ENCODE results near the gene OPTN.
A peak's percentile ranks its signal among the peaks of the same experiment; 100 is the strongest.
"Not testable (repeated sequence)": the region's sequence is repeated elsewhere in the genome, so short reads cannot be mapped to it uniquely, and the experiment has no call there.

Gene OPTN
- total RNA-seq: 88.6 to 297 (median 192) reads per million in 9 experiments

DNA sequence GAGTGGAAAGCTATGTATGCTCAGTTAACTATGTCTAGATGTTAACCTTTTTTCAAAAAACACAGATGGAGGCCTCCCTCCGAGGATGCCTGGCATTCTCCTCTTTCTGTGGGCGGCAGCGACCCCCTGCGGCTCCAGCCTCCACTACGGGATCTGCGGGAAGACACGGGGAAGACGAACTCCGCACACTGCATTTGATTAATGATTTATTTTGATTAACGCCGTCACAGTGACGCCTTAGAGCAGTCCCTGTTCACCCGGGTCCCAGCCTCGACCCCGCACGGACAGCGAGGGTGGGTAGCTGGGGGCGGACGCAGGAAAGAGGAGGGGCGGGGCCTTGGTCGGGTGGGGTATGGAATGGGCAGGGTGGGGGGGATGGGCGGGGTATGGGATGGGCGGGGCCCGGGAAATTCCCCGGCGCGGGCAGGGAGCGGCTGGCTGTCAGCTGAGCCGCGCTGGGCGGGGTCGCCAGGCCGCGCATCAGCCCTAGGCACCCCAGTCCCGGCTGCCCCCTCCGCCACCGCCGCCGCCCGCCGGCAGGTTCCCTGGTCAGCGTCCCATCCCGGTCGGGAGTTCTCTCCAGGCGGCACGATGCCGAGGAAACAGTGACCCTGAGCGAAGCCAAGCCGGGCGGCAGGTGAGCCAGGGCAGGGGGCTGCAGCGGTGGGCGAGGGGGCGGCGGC is at the start of gene OPTN:
Gene OPTN, plus strand, starts transcription at position 498 of the 683 bp plus-strand sequence. CDS start 8,960 bp downstream, outside the sequence.
- Mint-ChIP-seq H3K27ac (peak within 1 kb of the TSS; percentile 85), H3K27me3 (no peaks in the 10 kb centered on the region), H3K36me3 (ENCODE audit: insufficient read depth) (peaks cover 14% of the 10 kb centered on the region), H3K9me3 (no peaks in the 10 kb centered on the region), H3K4me1 (ENCODE audit: low read depth in 2 of 2) (peaks cover 29 to 41% of the 10 kb centered on the region in 2 donors), H3K4me3 (peak within 1 kb of the TSS; percentile 77 to 83)
- DNase-seq: peak; percentile 70 to 83 (median 71)
- ATAC-seq (replicated peaks): peak; percentile 81

DNA sequence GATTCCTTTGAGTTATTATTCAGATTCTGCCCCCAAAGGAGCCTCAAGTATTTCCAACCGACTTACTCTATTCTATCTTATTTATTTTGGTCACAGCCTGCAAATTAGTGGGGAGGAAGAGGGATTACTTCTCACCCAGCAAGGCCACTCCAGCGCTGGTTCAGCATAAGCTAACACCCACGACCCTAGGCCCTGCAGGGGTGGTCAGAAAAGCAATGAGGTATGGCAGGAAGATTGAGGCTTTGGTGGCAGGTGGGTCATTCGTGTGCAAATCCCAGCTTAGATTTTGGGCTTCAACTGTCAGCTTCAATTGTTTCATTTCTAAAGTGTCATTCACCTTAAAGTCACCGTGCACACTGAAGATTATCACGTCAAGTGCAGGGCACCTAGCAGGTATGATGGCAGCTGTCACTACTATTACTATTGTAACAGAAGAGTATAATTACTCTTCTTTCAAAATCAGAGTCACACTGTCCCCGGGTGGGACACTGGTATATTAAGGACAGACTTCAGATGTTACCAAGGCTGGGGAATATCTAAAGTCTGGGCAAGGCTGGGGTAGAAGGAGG is 48.8 kb upstream of the OPTN start:
- peaks cover 4% of the 10 kb centered on the region for H3K36me3 Mint-ChIP-seq (ENCODE audit: insufficient read depth)
- H3K4me3 Mint-ChIP-seq: no peak overlapping the region
- DNase-seq (no peak), ATAC-seq (replicated peaks) (no peak)
- peaks cover 0 to 4% of the 10 kb centered on the region in 2 donors for H3K4me1 Mint-ChIP-seq (ENCODE audit: low read depth in 2 of 2)
- H3K27ac Mint-ChIP-seq: no peak overlapping the region
- no peaks in the 10 kb centered on the region for H3K9me3 Mint-ChIP-seq
- H3K27me3 Mint-ChIP-seq: peaks cover 32 to 59% of the 10 kb centered on the region in 2 donors

DNA sequence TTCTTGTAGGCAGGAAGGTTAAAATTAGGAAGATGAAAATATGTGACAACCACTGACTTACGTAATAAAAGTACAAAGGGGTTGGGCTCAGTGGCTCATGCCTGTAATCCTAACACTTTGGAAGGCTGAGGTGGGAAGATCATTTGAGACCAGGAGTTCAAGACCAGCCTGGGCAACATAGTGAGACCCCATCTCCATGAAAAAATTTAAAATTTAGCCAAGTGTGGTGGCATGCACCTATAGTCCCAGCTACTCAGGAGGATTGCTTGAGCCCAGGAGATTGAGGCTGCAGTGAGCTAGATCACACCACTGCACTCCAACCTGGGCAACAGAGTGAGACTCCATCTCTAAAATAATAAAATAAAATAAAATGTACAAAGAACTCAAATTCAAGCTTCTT is 46.8 kb upstream of the OPTN start:
- not testable (repeated sequence) for H3K4me1 Mint-ChIP-seq (ENCODE audit: low read depth in 2 of 2); H3K36me3 Mint-ChIP-seq (ENCODE audit: insufficient read depth); ATAC-seq (replicated peaks); H3K4me3 Mint-ChIP-seq; H3K27ac Mint-ChIP-seq; H3K9me3 Mint-ChIP-seq; DNase-seq
- H3K27me3 Mint-ChIP-seq: peaks cover 36 to 61% of the 10 kb centered on the region in 2 donors

DNA sequence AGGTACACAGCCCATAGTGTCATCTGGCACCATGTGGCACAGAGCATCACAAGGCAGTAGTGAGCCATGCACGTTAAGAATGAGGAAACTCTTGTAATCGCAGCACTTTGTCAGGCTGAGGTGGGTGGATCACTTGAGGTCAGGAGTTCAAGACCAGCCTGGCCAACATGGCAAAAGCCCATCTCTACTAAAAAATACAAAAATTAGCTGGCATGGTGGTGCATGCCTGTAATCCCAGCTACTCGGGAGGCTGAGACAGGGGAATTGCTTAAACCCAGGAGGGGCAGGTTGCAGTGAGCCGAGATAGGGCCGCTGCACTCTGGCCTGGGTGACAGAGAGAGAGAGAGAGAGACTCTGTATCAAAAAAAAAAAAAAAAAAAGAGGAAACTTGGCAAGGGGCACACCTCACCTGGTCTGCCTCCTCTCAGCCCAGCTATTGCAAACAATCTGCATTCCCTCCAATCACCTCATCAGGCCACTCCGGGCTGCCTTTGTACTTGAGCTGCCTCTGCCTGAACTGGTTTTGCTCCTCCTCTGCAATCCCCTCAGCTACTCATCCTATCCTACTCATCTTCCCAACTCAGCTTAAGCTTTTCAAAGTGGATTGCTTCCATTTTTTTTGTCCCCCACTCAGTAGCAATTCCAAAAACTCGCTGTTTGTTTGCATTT is 46.0 kb upstream of the OPTN start:
- ATAC-seq (replicated peaks) (no peak), DNase-seq (no peak)
- H3K27ac Mint-ChIP-seq: no peak overlapping the region
- peaks cover 4% of the 10 kb centered on the region for H3K36me3 Mint-ChIP-seq (ENCODE audit: insufficient read depth)
- no peaks in the 10 kb centered on the region for H3K9me3 Mint-ChIP-seq
- H3K4me3 Mint-ChIP-seq: no peak overlapping the region
- peaks cover 0 to 4% of the 10 kb centered on the region in 2 donors for H3K4me1 Mint-ChIP-seq (ENCODE audit: low read depth in 2 of 2)
- peaks cover 41 to 61% of the 10 kb centered on the region in 2 donors for H3K27me3 Mint-ChIP-seq

DNA sequence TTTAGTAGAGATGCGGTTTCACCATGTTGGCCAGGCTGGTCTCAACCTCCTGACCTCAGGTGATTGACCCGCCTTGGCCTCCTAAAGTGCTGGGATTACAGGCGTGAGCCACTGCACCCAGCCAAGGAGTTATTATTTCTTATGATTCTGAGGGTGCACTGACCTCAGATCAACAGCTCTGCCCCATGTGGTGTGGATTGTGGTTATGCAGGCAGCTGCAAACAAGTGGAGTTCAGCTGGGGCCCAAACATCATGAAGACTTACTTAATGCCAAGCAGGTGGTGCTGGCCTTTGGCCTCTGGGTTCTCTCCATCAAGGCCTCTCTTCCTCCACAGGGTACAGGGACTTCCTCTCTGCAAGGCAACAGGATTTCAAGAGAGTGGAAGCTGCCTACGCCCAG is 45.1 kb upstream of the OPTN start:
- H3K9me3 Mint-ChIP-seq: no peaks in the 10 kb centered on the region
- H3K36me3 Mint-ChIP-seq (ENCODE audit: insufficient read depth): peaks cover 4% of the 10 kb centered on the region
- H3K27me3 Mint-ChIP-seq: peaks cover 43 to 61% of the 10 kb centered on the region in 2 donors
- H3K4me3 Mint-ChIP-seq: no peak overlapping the region
- ATAC-seq (replicated peaks) (peak; percentile 17), DNase-seq (no peak)
- H3K27ac Mint-ChIP-seq: peak overlapping the region in 1 of 2 donors; percentile 27
- H3K4me1 Mint-ChIP-seq (ENCODE audit: low read depth in 2 of 2): peaks cover 0 to 4% of the 10 kb centered on the region in 2 donors

DNA sequence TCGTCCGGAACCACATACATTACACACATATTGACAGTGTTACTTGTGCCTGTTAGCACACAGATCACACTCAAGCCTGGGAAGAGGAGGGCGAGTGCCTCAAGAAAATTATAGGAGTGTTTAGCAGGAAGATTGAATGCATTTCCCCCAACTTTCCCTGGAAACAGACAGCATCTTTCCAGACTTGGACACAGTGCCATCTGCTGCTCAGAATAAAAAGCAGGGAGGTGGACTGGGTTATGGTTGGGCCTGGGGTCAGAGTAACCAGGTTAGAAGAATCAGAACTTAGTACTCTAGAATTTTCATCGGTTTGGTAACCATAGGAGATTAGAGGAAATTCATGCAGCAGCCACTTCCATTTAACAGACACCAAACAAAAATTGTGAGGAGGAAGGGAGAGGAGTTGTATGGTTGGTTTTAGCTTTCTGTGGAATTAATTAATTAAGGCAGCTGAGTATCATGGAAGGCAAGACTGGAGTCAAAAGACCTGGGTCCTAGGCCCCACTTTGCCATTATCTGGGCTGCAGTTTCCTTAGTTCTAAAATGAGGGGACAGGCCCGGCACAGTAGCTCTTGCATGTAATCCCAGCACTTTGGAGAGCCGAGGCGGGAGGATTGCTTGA is 43.4 kb upstream of the OPTN start:
- Mint-ChIP-seq H3K27me3 (peaks cover 54 to 61% of the 10 kb centered on the region in 2 donors), H3K27ac (no peak overlapping the region), H3K9me3 (no peaks in the 10 kb centered on the region), H3K4me3 (no peak overlapping the region), H3K36me3 (ENCODE audit: insufficient read depth) (peaks cover 4% of the 10 kb centered on the region), H3K4me1 (ENCODE audit: low read depth in 2 of 2) (peaks cover 0 to 4% of the 10 kb centered on the region in 2 donors)
- DNase-seq (no peak), ATAC-seq (replicated peaks) (no peak)

DNA sequence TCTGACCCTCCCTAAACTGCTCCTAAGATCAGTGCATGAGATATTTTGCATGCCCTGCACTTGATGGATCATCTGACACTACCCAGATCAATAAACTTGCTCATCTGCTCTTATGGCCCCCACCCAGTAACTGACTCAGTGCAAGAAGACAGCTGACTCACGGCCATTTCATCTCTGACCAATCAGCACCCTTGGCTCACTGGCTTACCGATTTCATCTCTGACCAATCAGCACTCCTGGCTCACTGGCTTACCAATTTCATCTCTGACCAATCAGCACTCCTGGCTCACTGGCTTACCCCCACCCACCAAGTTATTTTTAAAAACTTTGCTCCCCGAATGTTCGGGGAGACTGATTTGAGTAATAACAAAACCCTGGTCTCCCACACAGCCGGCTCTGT is 37.2 kb upstream of the OPTN start:
- no peak for ATAC-seq (replicated peaks)
- Mint-ChIP-seq H3K4me3 (no peak overlapping the region), H3K9me3 (no peaks in the 10 kb centered on the region), H3K27me3 (peaks cover 54 to 77% of the 10 kb centered on the region in 2 donors), H3K36me3 (ENCODE audit: insufficient read depth) (no peaks in the 10 kb centered on the region), H3K27ac (no peak overlapping the region), H3K4me1 (ENCODE audit: low read depth in 2 of 2) (peaks cover 0 to 5% of the 10 kb centered on the region in 2 donors)
- DNase-seq: no peak

DNA sequence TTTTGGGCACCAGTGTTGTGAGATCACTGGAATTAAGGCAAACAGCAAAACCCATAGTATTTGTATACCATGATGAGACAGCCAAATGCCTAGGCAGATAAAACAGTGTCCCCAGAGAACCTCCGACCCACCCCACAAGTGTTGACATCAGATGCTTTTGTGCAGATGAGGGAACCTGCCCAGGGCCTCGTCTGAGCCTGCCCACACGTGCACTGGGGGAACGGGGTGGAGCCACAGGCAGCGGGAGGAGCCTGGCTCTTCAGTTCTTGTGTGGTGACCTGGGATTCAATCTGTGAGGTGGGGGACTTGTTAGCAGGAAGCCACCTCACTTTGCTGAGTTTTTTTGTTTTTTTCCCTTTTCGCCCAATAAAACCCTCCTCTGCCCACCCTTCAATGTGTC is 33.4 kb upstream of the OPTN start:
- no peak overlapping the region for H3K27ac Mint-ChIP-seq
- H3K36me3 Mint-ChIP-seq (ENCODE audit: insufficient read depth): no peaks in the 10 kb centered on the region
- no peaks in the 10 kb centered on the region for H3K9me3 Mint-ChIP-seq
- peaks cover 0 to 5% of the 10 kb centered on the region in 2 donors for H3K4me1 Mint-ChIP-seq (ENCODE audit: low read depth in 2 of 2)
- no peak overlapping the region for H3K4me3 Mint-ChIP-seq
- peaks cover 33 to 62% of the 10 kb centered on the region in 2 donors for H3K27me3 Mint-ChIP-seq
- no peak for ATAC-seq (replicated peaks)
- DNase-seq: no peak

DNA sequence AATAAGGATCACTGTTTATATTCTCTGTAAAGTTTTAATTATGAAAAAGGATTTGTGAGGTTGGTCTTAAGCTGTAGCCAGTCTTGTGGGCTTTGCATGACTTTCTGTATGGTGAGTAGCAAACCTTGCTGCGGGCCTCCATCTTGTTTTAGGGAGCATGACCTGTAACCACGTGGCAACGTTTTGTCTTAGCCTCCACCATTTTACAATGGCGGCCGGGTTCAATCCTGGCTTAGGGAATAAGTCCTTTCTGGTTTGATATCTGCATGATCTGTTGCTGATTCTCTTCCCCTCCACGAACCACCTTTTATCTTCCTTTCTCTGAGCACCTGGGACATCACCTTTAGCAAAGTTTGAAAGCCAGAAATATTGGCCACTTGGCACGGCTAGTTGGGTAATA is 32.5 kb upstream of the OPTN start:
- H3K4me1 Mint-ChIP-seq (ENCODE audit: low read depth in 2 of 2): peaks cover 0 to 5% of the 10 kb centered on the region in 2 donors
- H3K27me3 Mint-ChIP-seq: peaks cover 24 to 68% of the 10 kb centered on the region in 2 donors
- DNase-seq (no peak), ATAC-seq (replicated peaks) (no peak)
- H3K9me3 Mint-ChIP-seq: no peaks in the 10 kb centered on the region
- no peak overlapping the region for H3K4me3 Mint-ChIP-seq
- no peak overlapping the region for H3K27ac Mint-ChIP-seq
- H3K36me3 Mint-ChIP-seq (ENCODE audit: insufficient read depth): no peaks in the 10 kb centered on the region

DNA sequence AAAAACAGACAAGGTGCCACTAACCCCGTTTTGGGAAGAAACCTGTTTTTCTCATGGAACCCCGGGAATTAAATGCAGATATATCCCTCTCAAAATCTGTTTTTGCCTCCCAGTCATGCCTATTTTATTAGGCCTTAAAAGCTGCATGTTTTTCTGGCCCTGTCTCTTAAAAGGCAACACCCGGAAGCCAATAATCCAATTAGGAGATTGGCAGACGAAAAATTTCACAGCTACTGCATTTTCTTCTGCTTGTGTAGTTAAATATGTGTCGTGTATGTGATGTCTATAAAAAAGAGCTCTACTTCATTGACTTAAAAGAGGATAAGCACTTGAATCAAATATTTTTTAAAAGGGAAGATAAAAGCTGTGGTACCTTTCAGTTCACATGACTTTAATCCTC is 31.9 kb upstream of the OPTN start:
- H3K27me3 Mint-ChIP-seq: peaks cover 21 to 70% of the 10 kb centered on the region in 2 donors
- H3K9me3 Mint-ChIP-seq: no peaks in the 10 kb centered on the region
- H3K27ac Mint-ChIP-seq: no peak overlapping the region
- H3K36me3 Mint-ChIP-seq (ENCODE audit: insufficient read depth): no peaks in the 10 kb centered on the region
- ATAC-seq (replicated peaks) (no peak), DNase-seq (no peak)
- no peak overlapping the region for H3K4me3 Mint-ChIP-seq
- peaks cover 0 to 3% of the 10 kb centered on the region in 2 donors for H3K4me1 Mint-ChIP-seq (ENCODE audit: low read depth in 2 of 2)

DNA sequence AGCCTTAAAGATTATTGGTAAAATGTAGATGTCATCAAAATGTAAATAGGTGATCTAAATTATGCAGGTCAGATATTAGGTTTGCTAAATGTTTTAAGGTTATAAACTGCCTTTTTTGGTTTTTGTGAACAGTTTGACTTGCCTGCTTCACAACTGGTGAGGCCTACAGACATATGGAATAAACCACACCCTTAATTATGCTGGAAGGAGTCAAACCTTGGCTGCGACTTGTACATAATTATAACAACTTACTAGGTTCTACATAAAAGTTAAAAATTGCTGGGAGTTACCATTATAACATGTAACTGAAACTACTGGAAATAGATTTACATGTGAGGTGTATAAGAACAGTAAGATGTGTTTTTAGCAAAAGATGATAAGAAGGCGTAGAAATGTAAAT is 31.5 kb upstream of the OPTN start:
- ATAC-seq (replicated peaks) (no peak), DNase-seq (no peak)
- H3K36me3 Mint-ChIP-seq (ENCODE audit: insufficient read depth): no peaks in the 10 kb centered on the region
- H3K4me3 Mint-ChIP-seq: no peak overlapping the region
- no peaks in the 10 kb centered on the region for H3K9me3 Mint-ChIP-seq
- H3K4me1 Mint-ChIP-seq (ENCODE audit: low read depth in 2 of 2): no peaks in the 10 kb centered on the region
- no peak overlapping the region for H3K27ac Mint-ChIP-seq
- peaks cover 17 to 70% of the 10 kb centered on the region in 2 donors for H3K27me3 Mint-ChIP-seq

DNA sequence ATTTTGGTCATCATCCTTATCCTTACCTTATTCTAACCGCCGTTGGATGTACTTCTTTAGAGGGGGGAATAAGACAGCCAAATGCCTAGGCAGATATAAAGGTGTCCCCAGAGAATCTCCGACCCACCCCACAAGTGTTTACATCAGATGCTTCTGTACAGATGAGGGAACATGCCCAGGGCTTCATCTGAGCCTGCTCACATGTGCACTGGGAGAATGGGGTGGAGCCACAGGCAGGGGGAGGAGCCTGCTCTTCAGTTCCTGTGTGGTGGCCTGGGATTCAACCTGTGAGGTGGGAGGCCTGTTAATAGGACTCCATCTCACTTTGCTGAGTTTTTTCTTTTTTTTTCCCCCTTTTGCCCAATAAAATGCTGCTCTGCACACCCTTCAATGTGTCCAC is 27.6 kb upstream of the OPTN start:
- Mint-ChIP-seq H3K4me3 (no peak overlapping the region), H3K9me3 (no peaks in the 10 kb centered on the region), H3K4me1 (ENCODE audit: low read depth in 2 of 2) (no peaks in the 10 kb centered on the region), H3K27ac (no peak overlapping the region), H3K27me3 (peaks cover 29 to 77% of the 10 kb centered on the region in 2 donors), H3K36me3 (ENCODE audit: insufficient read depth) (no peaks in the 10 kb centered on the region)
- DNase-seq: no peak
- ATAC-seq (replicated peaks): no peak

DNA sequence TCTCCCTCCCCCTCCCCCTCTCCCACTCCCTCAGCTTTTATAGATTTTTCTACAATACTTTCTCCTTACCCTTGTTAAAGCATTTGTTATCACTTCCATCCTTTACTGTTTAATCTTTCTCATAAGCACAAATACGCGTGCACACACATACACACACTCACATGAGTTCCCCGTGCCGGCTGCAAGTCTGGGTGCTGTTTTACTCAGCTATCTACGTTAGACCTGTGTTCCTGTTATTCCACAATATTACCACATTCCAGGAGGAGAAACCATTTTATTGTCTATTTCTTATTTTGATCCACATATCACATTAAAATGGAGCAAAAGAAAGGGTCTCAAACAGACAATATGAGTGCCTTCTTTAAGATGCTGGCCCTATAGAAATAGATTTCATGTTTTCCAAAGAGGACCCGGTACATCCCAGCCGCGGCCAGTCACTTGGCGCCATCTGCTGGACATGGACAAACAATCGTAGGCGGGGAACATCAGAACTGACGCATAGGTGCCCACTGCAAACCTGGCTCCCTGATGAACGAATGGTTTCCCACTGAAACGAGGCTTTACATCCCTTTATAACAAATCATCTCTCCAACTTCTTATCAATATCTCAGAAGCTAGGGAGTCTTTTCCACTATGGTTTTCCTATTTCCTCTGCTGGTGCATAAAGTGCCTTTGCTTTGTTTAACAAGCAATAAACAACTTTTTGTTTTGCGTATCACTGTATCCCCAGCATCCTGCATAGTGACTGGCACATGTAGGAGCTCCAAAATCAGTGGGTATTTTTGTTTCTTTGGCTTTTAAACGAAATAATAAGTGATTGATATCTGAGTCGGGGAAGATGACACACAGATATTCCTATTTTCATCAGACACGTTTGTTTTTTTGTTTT is 25.2 kb upstream of the OPTN start:
- H3K9me3 Mint-ChIP-seq: peaks cover 3 to 7% of the 10 kb centered on the region in 2 donors
- H3K27ac Mint-ChIP-seq: no peak overlapping the region
- no peaks in the 10 kb centered on the region for H3K4me1 Mint-ChIP-seq (ENCODE audit: low read depth in 2 of 2)
- H3K4me3 Mint-ChIP-seq: no peak overlapping the region
- DNase-seq (peak; percentile 16 to 37 (median 28)), ATAC-seq (replicated peaks) (peak; percentile 56)
- peaks cover 23 to 68% of the 10 kb centered on the region in 2 donors for H3K27me3 Mint-ChIP-seq
- H3K36me3 Mint-ChIP-seq (ENCODE audit: insufficient read depth): no peaks in the 10 kb centered on the region
